ENCODE results near the gene KLF6. TPM values are rescaled to one million over a fixed set of nuclear protein-coding genes. Genes with fewer than 3 reads are reported as not detected.

KLF6 gene
- total and polyA plus RNA-seq, 9 of the 15 experiments (the other 6 are each of a cell fraction or from before 2014, with no cell fraction given), result 3.2 to 23.9 (median 8.0) TPM

DNA sequence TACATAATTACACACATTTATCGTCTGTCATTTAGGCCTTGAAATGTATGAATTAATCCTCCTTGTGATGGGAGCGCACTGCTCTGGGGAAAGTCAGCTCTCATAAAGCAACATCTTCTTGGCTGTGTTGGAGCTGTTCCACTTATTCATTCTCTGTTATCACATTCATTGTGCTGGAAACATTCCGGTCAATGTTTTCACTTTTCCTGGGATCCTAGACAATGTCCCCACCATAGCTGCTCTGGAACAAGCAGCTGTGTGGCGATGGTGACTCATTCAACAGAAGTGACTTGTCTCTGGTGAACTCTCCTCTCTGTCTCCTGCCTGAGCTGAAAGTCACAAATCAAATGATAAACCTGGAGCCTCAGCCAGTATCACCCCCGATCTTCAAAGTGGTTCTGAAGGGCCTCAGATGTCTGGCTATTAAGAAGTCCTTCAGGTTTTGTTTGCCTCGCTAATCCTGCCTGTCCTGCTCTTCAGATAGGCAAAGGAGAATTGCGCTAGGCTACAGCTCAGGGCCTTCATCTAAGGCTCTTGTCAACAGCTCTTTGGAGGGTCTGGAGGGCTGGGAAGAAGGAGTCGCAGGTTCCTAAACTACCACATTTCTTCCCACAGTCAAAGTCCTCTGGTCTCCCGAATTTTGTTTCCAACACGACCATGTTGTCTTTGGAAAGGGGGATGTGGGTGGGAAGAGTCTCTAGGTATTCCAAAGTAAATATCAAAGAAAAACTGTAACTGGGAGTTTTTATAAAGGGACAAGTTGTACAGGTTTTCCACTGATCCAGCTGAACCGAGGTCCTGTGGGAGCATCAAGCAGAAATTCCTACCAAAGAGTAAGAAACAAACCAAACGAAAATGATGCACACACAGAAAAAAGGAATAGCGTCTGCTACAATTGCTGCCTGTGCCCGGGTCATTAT is 29.3 kb downstream of the KLF6 start:
- no peaks in the 10 kb centered on the region for H3K79me2 ChIP-seq (ENCODE audit: control insufficient read depth, insufficient read depth, low read length)
- peaks cover 2 to 17% of the 10 kb centered on the region in 2 experiments; a peak in 2 of 5 replicates for H3K4me1 ChIP-seq (replicated peaks in 1 of 2; ENCODE audit: control insufficient read depth in 2 of 2, insufficient read depth in 2 of 2, low read length in 2 of 2)
- 28% methylated on average over 12 of the region's 14 CpGs for WGBS (ENCODE audit: insufficient coverage, low coverage, missing lambda C conversion rate)
- no peaks in the 10 kb centered on the region for H3K9me1 ChIP-seq (ENCODE audit: control insufficient read depth, insufficient read depth, low read length)
- H3K27me3 ChIP-seq (ENCODE audit: control insufficient read depth in 2 of 2, insufficient read depth in 2 of 2, low read length in 2 of 2), result peaks cover 0 to 5% of the 10 kb centered on the region in 2 experiments; a peak in 1 of 5 replicates
- DNase-seq (ENCODE audit: extremely low read depth in 1 of 4, low spot score in 3 of 4), result peak in 1 of 4 experiments; percentile 42
- no peaks in the 10 kb centered on the region for H3K9me3 ChIP-seq (replicated peaks; ENCODE audit: control insufficient read depth, insufficient read depth, low read depth, low read length)
- intact Hi-C loops (cut with micrococcal nuclease) (no loop called here), in situ Hi-C loops (cut with MboI) (no loop called here)
- TF ChIP-seq MAZ (CRISPR knock-in tag; conservative IDR thresholded peaks at IDR 0.05 in 1 of 2, IDR thresholded peaks at IDR 0.05 in 1 of 2) (0 out of 4 replicates have a peak, but pooled peaks of 1 of the 2 experiments have one; percentile 6), FOSL1 (tag; conservative IDR thresholded peaks at IDR 0.05) (peak; percentile 39; the same call in 1 of the 2 replicates), SMARCA5 (IDR thresholded peaks at IDR 0.05) (peak; percentile 53; the same call in 1 of the 2 replicates), JUND (IDR thresholded peaks at IDR 0.05; ENCODE audit: borderline replicate concordance, low read depth, low read length) (peak; percentile 79), JUND (tag; IDR thresholded peaks at IDR 0.05; ENCODE audit: borderline replicate concordance, low read depth, low read length) (no peak; the same call in 1 of the 3 replicates), FOXA1 (IDR thresholded peaks at IDR 0.05; ENCODE audit: borderline replicate concordance) (no peak), CTBP1 (IDR thresholded peaks at IDR 0.05; ENCODE audit: borderline replicate concordance) (0 out of 2 replicates have a peak, but pooled peaks have one; percentile 1), CBFA2T2 (conservative IDR thresholded peaks at IDR 0.05) (peak; percentile 19; the same call in 1 of the 2 replicates), JUN (IDR thresholded peaks at IDR 0.05; ENCODE audit: borderline replicate concordance, low read depth, low read length) (peak; percentile 62), JUN (CRISPR knock-in tag; IDR thresholded peaks at IDR 0.05; ENCODE audit: borderline replicate concordance) (no peak), WHSC1 (IDR thresholded peaks at IDR 0.05; ENCODE audit: low read length) (no peak)
- no peak overlapping the region for H2AFZ ChIP-seq (ENCODE audit: low read depth, low read length)
- ChIA-PET POLR2A (interaction anchor here (0.7 to 3.1 kb wide), 4 partner anchors 9 to 30 kb away, joined by 3 to 12 read pairs (median 8); partner anchors contain the start of gene KLF6), CTCF (ENCODE audit: low intra/inter-chr PET ratio) (no interaction called here)
- BruUV-seq (replicated peaks), result no TSS peak
- no peak overlapping the region for H3K4me2 ChIP-seq (ENCODE audit: insufficient read depth, low read length)
- no peak overlapping the region for H3K9ac ChIP-seq (ENCODE audit: insufficient read depth in 1 of 2, low read depth in 2 of 2, low read length in 2 of 2)
- no peak overlapping the region for H3K27ac ChIP-seq (ENCODE audit: extremely low read depth, low read depth, low read length)
- peak; percentile 45 for ATAC-seq
- no peak overlapping the region for H3K4me3 ChIP-seq
- peak; percentile 63 for FAIRE-seq
- peaks cover 4% of the 10 kb centered on the region; the same call in 1 of the 2 replicates for H4K20me1 ChIP-seq (replicated peaks; ENCODE audit: control insufficient read depth, insufficient read depth, low read length)
- H3K36me3 ChIP-seq (ENCODE audit: control insufficient read depth, insufficient read depth, low read length), result no peaks in the 10 kb centered on the region

Measured in K562 (cell line).